K562 (cell line): ENCODE results near the gene DNAJC6. TPM values are rescaled to one million over a fixed set of nuclear protein-coding genes. Genes with fewer than 3 reads are reported as not detected.

Source experiments
- BDP1 ChIP-seq: IDR thresholded peaks from 3 replicates; pipeline ENCODE4 v1.6.1; 2011; ENCODE audit not compliant: insufficient read length, insufficient read depth
- KHSRP ChIP-seq: fragments of 450-650 bp; IDR thresholded peaks from 2 replicates; pipeline ENCODE4 v1.6.1; 2017
- PCBP1 ChIP-seq: fragments of 200-400 bp; formaldehyde crosslinking; IDR thresholded peaks from 2 replicates; pipeline ENCODE4 v1.6.1; 2018; ENCODE audit warnings: mild to moderate bottlenecking, low read depth, low read length; ENCODE audit not compliant: poor library complexity, severe bottlenecking
- POLR2A ChIP-seq: fragments of 450-650 bp; conservative IDR thresholded peaks from 2 replicates; pipeline ENCODE4 v1.6.1; 2016
- RBM14 ChIP-seq: fragments of 200-400 bp; formaldehyde crosslinking; IDR thresholded peaks from 2 replicates; pipeline ENCODE4 v1.6.1; 2018; ENCODE audit warnings: low read depth, mild to moderate bottlenecking, low read length, moderate library complexity, borderline replicate concordance; ENCODE audit not compliant: insufficient read depth
- RFX5 ChIP-seq: IDR thresholded peaks from 2 replicates; pipeline ENCODE4 v1.6.1; 2011; ENCODE audit warnings: low read depth, mild to moderate bottlenecking, improper control_type of control experiment, low read length
- SP2 ChIP-seq: IDR thresholded peaks from 2 replicates; pipeline ENCODE4 v1.6.1; 2011; ENCODE audit warnings: mild to moderate bottlenecking, low read depth, low read length, moderate library complexity; ENCODE audit not compliant: poor library complexity, severe bottlenecking; ENCODE audit errors: extremely low read depth
- TCF7L2 ChIP-seq: fragments of 150-350 bp; IDR thresholded peaks from 2 replicates; pipeline ENCODE4 v1.6.1; 2016; ENCODE audit warnings: low read depth, mild to moderate bottlenecking, low read length, moderate library complexity
- ZKSCAN3 ChIP-seq: fragments of 250-450 bp; sonication (Bioruptor Pico); IDR thresholded peaks from 2 replicates; pipeline ENCODE4 v1.4.0; 2020
- ZNF398 ChIP-seq: fragments of 250-450 bp; sonication (Bioruptor Pico); IDR thresholded peaks from 2 replicates; pipeline ENCODE4 v1.8.0; 2021; ENCODE audit warnings: moderate library complexity, mild to moderate bottlenecking, inconsistent platforms
- polyA plus RNA-seq, 8 experiments: library from polyadenylated mRNA; depleted of rRNA in 4 of 8; stranded (reverse) in 5 of 8; unstranded in 3 of 8; fragments of >200 nt; fragmentation: Nextera tagmentation in 2 of 8; fragmentation: Illumina TruSeq in 1 of 8; extraction: Ambion mirVana in 2 of 8; extraction: Trizol in 1 of 8; gene quantifications; 2 replicates each; pipeline versions ENCODE4 v1.2.1 to v1.2.3, GENCODE V29; 2011 to 2014; ENCODE audit warnings: inconsistent platforms in 1 of 8, missing spikeins in 1 of 8
- total RNA-seq, 7 experiments: library from RNA; depleted of rRNA in 6 of 7; stranded (reverse); fragments of >200 nt in 6 of 7; fragmentation: Illumina TruSeq in 2 of 7; extraction: Trizol in 2 of 7; gene quantifications; 2 replicates each; pipeline versions ENCODE4 v1.2.1 to v1.2.3, GENCODE V29; 2011 to 2021; ENCODE audit warnings: low replicate concordance in 1 of 7
- TF ChIP-seq, protein P1 (sequence below): fragments of 450-650 bp; IDR thresholded peaks from 2 replicates; pipeline ENCODE4 v1.6.1; 2017; ENCODE audit warnings: antibody characterized with exemption, mild to moderate bottlenecking

DNAJC6 gene
- total and polyA plus RNA-seq, 9 of the 15 experiments (the other 6 are each of a cell fraction or from before 2014, with no cell fraction given): 6.7 to 78.7 (median 28.0) TPM

DNA sequence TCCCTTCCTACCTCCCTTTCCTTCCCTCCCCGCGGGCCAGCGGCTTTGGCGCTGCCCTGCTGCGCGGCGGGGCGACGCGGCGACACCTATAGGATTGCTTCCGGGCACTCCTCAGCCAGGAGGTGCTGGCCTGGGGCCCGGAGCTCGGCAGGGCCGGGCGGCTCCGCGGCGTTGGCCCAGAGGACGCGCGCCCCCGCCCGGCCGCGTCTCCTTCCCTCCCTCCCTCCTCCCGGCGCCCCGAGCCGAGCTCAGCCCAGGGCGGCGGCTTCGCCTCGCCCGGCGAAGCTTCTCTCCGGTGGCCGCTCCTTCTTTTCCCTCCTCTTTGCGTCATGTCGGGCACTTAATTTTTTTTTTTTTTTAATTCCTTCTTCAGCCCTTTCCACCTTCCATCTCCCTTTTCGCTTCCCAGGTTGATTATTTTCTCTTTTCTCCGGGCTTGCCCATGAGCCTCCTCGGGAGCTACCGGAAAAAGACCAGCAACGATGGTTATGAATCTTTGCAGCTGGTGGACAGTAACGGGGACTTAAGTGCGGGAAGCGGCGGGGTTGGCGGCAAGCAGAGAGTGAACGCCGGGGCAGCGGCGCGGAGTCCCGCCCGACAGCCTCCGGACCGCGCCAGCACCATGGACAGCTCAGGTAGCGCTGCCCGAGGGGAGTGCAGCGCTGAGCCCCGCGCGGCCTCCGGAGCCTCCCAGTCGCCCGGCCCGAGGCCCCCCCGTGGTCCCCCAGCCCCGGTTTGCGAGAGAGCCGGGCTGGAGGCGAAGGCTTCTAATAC is at the start of gene DNAJC6 (continued):
- TF ChIP-seq ZNF398 (CRISPR knock-in tag) (no peak), PCBP1 (peak; percentile 61), POLR2A (0 out of 2 replicates have a peak, but pooled peaks have one; percentile 13), TCF7L2 (no peak), SP2 (no peak), BDP1 (no peak), RFX5 (no peak), RBM14 (no peak), ZKSCAN3 (no peak), KHSRP (no peak)
- TF ChIP-seq, protein P1, sequence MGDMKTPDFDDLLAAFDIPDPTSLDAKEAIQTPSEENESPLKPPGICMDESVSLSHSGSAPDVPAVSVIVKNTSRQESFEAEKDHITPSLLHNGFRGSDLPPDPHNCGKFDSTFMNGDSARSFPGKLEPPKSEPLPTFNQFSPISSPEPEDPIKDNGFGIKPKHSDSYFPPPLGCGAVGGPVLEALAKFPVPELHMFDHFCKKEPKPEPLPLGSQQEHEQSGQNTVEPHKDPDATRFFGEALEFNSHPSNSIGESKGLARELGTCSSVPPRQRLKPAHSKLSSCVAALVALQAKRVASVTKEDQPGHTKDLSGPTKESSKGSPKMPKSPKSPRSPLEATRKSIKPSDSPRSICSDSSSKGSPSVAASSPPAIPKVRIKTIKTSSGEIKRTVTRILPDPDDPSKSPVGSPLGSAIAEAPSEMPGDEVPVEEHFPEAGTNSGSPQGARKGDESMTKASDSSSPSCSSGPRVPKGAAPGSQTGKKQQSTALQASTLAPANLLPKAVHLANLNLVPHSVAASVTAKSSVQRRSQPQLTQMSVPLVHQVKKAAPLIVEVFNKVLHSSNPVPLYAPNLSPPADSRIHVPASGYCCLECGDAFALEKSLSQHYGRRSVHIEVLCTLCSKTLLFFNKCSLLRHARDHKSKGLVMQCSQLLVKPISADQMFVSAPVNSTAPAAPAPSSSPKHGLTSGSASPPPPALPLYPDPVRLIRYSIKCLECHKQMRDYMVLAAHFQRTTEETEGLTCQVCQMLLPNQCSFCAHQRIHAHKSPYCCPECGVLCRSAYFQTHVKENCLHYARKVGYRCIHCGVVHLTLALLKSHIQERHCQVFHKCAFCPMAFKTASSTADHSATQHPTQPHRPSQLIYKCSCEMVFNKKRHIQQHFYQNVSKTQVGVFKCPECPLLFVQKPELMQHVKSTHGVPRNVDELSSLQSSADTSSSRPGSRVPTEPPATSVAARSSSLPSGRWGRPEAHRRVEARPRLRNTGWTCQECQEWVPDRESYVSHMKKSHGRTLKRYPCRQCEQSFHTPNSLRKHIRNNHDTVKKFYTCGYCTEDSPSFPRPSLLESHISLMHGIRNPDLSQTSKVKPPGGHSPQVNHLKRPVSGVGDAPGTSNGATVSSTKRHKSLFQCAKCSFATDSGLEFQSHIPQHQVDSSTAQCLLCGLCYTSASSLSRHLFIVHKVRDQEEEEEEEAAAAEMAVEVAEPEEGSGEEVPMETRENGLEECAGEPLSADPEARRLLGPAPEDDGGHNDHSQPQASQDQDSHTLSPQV: no peak
